HCT116 (cell line): ENCODE measurements around the gene DMBT1.

Experiments used
- CTCF ChIP-seq, 3 experiments: fragments of 200-600 bp in 1 of 3; sonication (generic) in 1 of 3; IDR thresholded peaks in 2 of 3; conservative IDR thresholded peaks in 1 of 3; 2 replicates each; pipeline ENCODE4 v1.5.1; 2012 to 2017; ENCODE audit warnings: low read depth in 2 of 3, low read length in 2 of 3, antibody characterized with exemption in 1 of 3, borderline replicate concordance in 1 of 3, control low read depth in 1 of 3, mild to moderate bottlenecking in 1 of 3, mixed read lengths in 1 of 3, mixed run types in 1 of 3, moderate library complexity in 1 of 3; ENCODE audit not compliant: insufficient read depth in 1 of 3
- EZH2 ChIP-seq: fragments of 200-600 bp; sonication (generic); IDR thresholded peaks from 2 replicates; pipeline ENCODE4 v1.6.1; 2017; ENCODE audit warnings: antibody characterized with exemption, mixed run types
- REST ChIP-seq: IDR thresholded peaks from 2 replicates; pipeline ENCODE4 v1.6.1; 2012; ENCODE audit warnings: low read depth

GRCh38 chr10:122566632-122567031, 6.1 kb downstream of the DMBT1 start:
- no peak for TF ChIP-seq EZH2
- TF ChIP-seq CTCF (IDR thresholded peaks at IDR 0.05 in 2 of 3, conservative IDR thresholded peaks at IDR 0.05 in 1 of 3; ENCODE audit: borderline replicate concordance in 1 of 3, insufficient read depth in 1 of 3, low read depth in 2 of 3, low read length in 2 of 3), result no peak
- no peak for TF ChIP-seq REST
